Stimulated activated CD4-positive, alpha-beta T cell treated with anti-CD3 and anti-CD28 coated beads, TNF-alpha, amount 100 ng/mL, for 24 hours (primary cell): Measurements from ENCODE around the gene ZNF568.

Source experiments
- DNase-seq, 3 experiments: peaks; one replicate each; pipeline ENCODE4 v3.0.0-alpha.2; 2020; ENCODE audit warnings: low read depth in 3 of 3

The ZNF568 gene

GRCh38 chr19:36999313-36999712 lies 83.2 kb downstream of the ZNF568 start:
- no peak for DNase-seq

- peak; percentile 4 to 34 (median 7) for DNase-seq
These were observed 91.6 kb downstream of the ZNF568 start for GRCh38 chr19:37007587-37008220.

- no peak for DNase-seq
These were observed 93.7 kb downstream of the ZNF568 start for GRCh38 chr19:37009871-37010270.

- no peak for DNase-seq
These were observed 96.1 kb downstream of the ZNF568 start for GRCh38 chr19:37012093-37012745.

- DNase-seq = no peak
These were observed 98.3 kb downstream of the ZNF568 start for GRCh38 chr19:37014456-37014855.

- no peak for DNase-seq
These were observed 129.0 kb downstream of the ZNF568 start for GRCh38 chr19:37045140-37045539.
